Measurements from ENCODE around the gene PTPRCAP.
"Not testable (repeated sequence)": the region's sequence is repeated elsewhere in the genome, so short reads cannot be mapped to it uniquely, and the experiment has no call there.

Gene PTPRCAP

DNA sequence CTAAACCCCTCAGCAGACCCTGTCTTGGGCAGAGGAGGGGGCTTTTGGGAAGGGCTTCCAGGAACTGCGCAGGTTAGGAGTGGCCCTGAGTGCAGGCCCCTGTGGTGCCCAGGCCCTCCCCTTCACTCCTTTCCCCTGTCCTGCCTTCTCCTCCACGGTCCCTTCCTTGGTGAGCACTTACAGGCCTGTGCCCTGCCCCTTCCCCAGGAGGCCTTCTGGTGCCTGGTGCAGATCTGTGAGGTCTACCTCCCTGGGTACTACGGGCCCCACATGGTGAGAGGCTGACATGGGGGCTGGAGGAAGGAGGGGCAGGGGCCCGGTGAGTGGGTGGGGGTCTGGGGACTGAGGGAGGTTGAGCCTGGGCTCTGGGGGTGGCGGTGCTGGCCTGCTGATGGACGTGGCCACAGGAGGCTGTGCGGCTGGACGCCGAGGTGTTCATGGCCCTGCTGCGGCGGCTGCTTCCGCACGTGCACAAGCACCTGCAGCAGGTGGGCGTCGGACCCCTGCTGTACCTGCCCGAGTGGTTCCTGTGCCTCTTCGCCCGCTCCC is 31.0 kb downstream of the PTPRCAP start:
- Mint-ChIP-seq H3K4me3 (peak overlapping the region; percentile 89), H3K27me3 (no peaks in the 10 kb centered on the region), H3K27ac (peak overlapping the region; percentile 94), H3K9me3 (no peaks in the 10 kb centered on the region), H3K36me3 (ENCODE audit: low read depth) (peaks cover 64% of the 10 kb centered on the region), H3K4me1 (ENCODE audit: low read depth) (peaks cover 82% of the 10 kb centered on the region)
- DNase-seq, result peak; percentile 62

- peak overlapping the region; percentile 89 for H3K4me3 Mint-ChIP-seq
- peaks cover 76% of the 10 kb centered on the region for H3K4me1 Mint-ChIP-seq (ENCODE audit: low read depth)
- H3K36me3 Mint-ChIP-seq (ENCODE audit: low read depth), result peaks cover 67% of the 10 kb centered on the region
- peak; percentile 52 for DNase-seq
- no peaks in the 10 kb centered on the region for H3K9me3 Mint-ChIP-seq
- no peaks in the 10 kb centered on the region for H3K27me3 Mint-ChIP-seq
- peak overlapping the region; percentile 94 for H3K27ac Mint-ChIP-seq
Measured at GRCh38 chr11:67405688-67406339, 31.7 kb downstream of the PTPRCAP start.

GRCh38 chr11:67405196-67405567 is 32.3 kb downstream of the PTPRCAP start:
- no peaks in the 10 kb centered on the region for H3K27me3 Mint-ChIP-seq
- DNase-seq, result no peak
- H3K36me3 Mint-ChIP-seq (ENCODE audit: low read depth), result peaks cover 68% of the 10 kb centered on the region
- H3K27ac Mint-ChIP-seq, result peak overlapping the region; percentile 94
- H3K4me1 Mint-ChIP-seq (ENCODE audit: low read depth), result peaks cover 75% of the 10 kb centered on the region
- no peaks in the 10 kb centered on the region for H3K9me3 Mint-ChIP-seq
- H3K4me3 Mint-ChIP-seq, result peak overlapping the region; percentile 89

DNA sequence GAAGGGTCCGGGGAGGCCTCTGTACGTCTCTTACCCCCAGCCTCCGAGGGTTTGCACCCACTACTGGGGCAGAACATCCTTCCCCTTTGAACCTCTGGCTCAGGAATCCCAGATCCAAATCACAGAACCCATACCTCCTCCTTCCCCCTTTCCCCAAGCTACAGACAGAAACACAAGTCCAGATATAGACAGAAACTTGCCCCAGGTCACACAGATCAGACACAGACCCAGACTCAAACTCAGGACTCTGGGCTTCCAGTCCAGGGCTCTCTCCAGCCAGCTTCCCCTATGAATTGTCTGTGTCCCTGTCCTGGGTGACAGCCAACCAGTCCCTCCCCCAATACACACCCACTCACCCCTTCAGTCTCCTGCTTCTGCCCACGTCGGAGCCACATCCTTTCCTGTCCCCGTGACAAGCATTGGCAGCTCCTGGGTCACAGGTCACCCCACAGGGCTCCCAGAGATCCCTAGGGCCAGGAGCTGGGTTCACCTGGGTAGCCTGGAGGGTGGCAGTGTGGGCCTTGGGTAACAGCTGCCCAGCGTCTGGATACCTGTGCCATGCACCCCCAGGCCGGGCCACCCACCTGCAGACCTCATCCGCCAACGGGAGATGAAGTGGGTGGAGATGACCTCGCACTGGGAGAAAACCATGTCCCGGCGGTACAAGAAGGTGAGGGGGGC is 32.8 kb downstream of the PTPRCAP start:
- H3K36me3 Mint-ChIP-seq (ENCODE audit: low read depth), result peaks cover 69% of the 10 kb centered on the region
- H3K4me3 Mint-ChIP-seq, result peak overlapping the region; percentile 89
- no peaks in the 10 kb centered on the region for H3K9me3 Mint-ChIP-seq
- no peaks in the 10 kb centered on the region for H3K27me3 Mint-ChIP-seq
- H3K27ac Mint-ChIP-seq, result peak overlapping the region; percentile 94
- peaks cover 73% of the 10 kb centered on the region for H3K4me1 Mint-ChIP-seq (ENCODE audit: low read depth)
- DNase-seq, result peak; percentile 69

DNA sequence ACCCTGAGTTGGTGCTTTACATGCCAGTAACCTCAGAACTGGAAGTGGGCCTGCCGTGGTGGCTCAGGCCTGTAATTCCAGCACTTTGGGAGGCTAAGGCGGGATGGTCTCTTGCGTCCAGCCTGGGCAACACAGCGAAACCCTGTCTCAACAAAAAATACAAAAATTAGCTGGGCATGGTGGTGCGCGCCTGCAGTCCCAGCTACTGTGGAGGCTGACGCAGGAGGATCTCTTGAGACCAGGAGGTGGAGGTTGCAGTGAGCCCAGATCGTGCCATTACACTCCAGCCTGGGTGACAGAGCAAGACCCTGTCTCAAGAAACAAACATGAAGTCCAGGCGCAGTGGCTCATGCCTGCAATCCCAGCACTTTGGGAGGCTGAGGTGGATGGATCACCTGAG is 34.4 kb downstream of the PTPRCAP start:
- Mint-ChIP-seq H3K27ac (peak overlapping the region; percentile 94), H3K36me3 (ENCODE audit: low read depth) (peaks cover 73% of the 10 kb centered on the region), H3K4me3 (peak overlapping the region; percentile 89), H3K4me1 (ENCODE audit: low read depth) (peaks cover 73% of the 10 kb centered on the region)
- DNase-seq, H3K27me3 Mint-ChIP-seq, H3K9me3 Mint-ChIP-seq: not testable (repeated sequence)

- H3K4me3 Mint-ChIP-seq, result peak overlapping the region; percentile 89
- DNase-seq, H3K27me3 Mint-ChIP-seq, H3K9me3 Mint-ChIP-seq: not testable (repeated sequence)
- peak overlapping the region; percentile 94 for H3K27ac Mint-ChIP-seq
- peaks cover 75% of the 10 kb centered on the region for H3K36me3 Mint-ChIP-seq (ENCODE audit: low read depth)
- H3K4me1 Mint-ChIP-seq (ENCODE audit: low read depth), result peaks cover 73% of the 10 kb centered on the region
Measured at GRCh38 chr11:67402192-67402839, 35.2 kb downstream of the PTPRCAP start.

DNA sequence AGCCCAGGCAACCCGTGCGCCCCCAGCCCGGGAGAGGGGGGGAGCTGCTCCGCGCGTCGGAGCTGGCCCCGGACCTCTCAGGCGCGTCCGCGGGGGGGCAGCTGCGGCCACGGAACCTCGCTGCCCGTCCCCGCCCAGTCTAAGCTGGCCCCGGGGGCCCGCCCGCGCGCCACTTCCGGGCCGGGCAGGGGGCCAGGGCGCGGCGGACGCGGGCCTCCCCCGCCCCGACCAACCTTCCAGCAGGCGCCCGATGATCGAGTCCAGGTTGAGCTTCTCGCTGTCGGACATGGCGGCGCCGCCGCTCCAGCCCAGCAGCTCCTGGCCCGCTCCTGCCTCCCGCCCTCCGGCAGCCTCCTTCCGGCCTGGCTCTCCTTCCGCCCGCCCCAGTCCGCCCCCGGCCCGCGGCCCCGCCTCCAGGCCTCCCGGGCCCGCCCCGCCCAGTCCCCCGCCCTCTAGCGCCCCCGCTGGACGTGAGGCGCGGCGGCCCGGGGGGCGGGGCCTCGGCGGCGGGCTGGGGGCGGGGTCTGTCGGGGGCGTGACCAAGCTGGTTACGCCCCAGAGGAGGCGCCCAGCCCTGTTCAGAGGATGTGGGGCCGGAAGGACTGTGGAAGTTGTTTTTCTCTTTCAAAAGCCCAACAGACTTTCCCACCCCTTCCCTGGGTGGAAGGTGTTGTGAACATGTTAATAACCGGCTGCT is 35.8 kb downstream of the PTPRCAP start, which contains the start of gene PPP1CA:
TSS of gene PPP1CA (minus strand) at position 364 of the 697 bp plus-strand sequence. CDS start at position 288, 76 bp downstream.
- H3K9me3 Mint-ChIP-seq, result no peaks in the 10 kb centered on the region
- DNase-seq, result peak; percentile 96
- H3K36me3 Mint-ChIP-seq (ENCODE audit: low read depth), result peaks cover 74% of the 10 kb centered on the region
- peak within 1 kb of the TSS; percentile 94 for H3K27ac Mint-ChIP-seq
- H3K27me3 Mint-ChIP-seq, result no peaks in the 10 kb centered on the region
- H3K4me3 Mint-ChIP-seq, result peak within 1 kb of the TSS; percentile 89
- H3K4me1 Mint-ChIP-seq (ENCODE audit: low read depth), result peaks cover 72% of the 10 kb centered on the region

DNA sequence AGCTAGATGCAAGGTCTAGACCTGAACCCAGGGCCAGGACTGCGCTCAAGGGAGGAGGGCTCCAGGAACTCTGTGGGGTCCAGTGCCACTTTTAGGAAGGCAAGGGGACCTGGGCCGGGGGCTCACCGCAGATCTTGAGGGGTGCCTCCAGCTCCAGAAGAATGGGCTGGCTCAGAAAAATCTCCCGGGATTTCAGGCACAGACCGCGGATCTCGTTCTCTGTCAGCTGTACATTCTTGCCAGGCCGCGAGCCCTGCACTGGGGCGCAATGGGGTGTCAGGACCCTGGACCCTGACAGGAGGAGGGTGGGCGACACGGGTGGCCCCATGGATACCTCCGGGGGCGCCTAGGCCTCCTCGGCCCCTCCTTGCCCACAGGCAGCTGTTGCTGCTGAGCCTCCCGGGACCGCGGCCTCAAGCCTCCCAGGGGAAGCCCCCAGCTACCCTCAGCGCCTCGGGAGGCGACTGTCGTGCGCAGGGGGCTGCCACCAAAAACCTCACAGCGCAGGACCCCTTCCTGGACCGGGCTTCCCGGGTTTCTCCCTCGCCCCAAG is 36.5 kb downstream of the PTPRCAP start:
- Mint-ChIP-seq H3K36me3 (ENCODE audit: low read depth) (peaks cover 74% of the 10 kb centered on the region), H3K9me3 (no peaks in the 10 kb centered on the region), H3K4me3 (peak overlapping the region; percentile 87), H3K27ac (peak overlapping the region; percentile 89), H3K4me1 (ENCODE audit: low read depth) (peaks cover 69% of the 10 kb centered on the region), H3K27me3 (no peaks in the 10 kb centered on the region)
- DNase-seq, result no peak

- peaks cover 74% of the 10 kb centered on the region for H3K36me3 Mint-ChIP-seq (ENCODE audit: low read depth)
- peaks cover 65% of the 10 kb centered on the region for H3K4me1 Mint-ChIP-seq (ENCODE audit: low read depth)
- H3K9me3 Mint-ChIP-seq, result no peaks in the 10 kb centered on the region
- H3K4me3 Mint-ChIP-seq, result peak overlapping the region; percentile 87
- H3K27ac Mint-ChIP-seq, result peak overlapping the region; percentile 89
- DNase-seq, result peak; percentile 50
- H3K27me3 Mint-ChIP-seq, result no peaks in the 10 kb centered on the region
Measured at GRCh38 chr11:67400251-67400941, 37.1 kb downstream of the PTPRCAP start.

DNA sequence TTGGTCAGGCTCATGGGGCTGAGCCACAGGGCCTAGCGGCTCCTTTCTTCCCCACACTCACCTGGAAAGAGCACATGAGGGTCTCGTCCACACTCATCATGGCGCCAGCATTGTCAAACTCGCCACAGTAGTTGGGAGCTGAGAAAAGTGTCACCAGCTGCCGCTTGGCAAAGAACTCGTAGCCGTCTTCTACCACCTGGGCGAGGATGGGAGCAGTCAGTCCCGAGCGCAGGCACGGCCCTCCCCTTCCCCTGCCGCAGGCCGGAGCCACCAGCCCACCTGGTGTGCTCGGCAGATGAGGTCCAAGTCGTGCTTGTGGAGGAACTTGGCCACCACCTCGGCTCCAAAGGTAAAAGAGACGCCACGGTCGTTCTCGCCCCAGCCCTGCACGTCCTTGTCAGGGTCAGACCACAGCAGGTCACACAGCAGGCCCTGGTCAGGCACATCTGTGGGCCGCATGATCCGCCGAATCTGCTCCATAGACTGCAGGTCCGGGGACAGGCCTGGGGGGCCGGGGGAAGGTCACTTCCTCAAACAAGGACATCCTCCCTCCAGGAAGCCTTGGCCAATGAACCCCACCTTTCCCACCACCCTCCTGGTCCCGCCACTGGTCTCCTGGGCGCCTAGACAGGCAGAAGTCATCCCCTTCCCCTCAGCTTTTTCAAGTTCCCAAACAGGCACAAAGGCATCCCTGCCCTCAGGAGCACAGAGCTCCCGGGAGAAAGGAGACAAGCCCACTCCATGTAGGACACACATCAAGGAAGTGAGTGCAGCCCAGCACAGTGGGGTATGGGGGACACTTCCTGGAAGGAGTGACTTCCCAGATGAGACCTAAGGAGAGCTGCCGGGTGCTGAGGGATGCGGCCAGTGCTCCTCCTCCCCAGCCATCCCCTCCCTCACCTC is 38.6 kb downstream of the PTPRCAP start:
- Mint-ChIP-seq H3K27ac (peak overlapping the region; percentile 94), H3K9me3 (no peaks in the 10 kb centered on the region), H3K4me1 (ENCODE audit: low read depth) (peaks cover 56% of the 10 kb centered on the region), H3K27me3 (no peaks in the 10 kb centered on the region), H3K4me3 (peak overlapping the region; percentile 87), H3K36me3 (ENCODE audit: low read depth) (peaks cover 74% of the 10 kb centered on the region)
- DNase-seq, result peak; percentile 32

- Mint-ChIP-seq H3K4me1 (ENCODE audit: low read depth) (peaks cover 58% of the 10 kb centered on the region), H3K27me3 (no peaks in the 10 kb centered on the region), H3K9me3 (no peaks in the 10 kb centered on the region), H3K4me3 (no peak overlapping the region), H3K36me3 (ENCODE audit: low read depth) (peaks cover 79% of the 10 kb centered on the region), H3K27ac (peak overlapping the region; percentile 94)
- DNase-seq, result no peak
Measured at GRCh38 chr11:67397986-67398660, 39.4 kb downstream of the PTPRCAP start.

DNA sequence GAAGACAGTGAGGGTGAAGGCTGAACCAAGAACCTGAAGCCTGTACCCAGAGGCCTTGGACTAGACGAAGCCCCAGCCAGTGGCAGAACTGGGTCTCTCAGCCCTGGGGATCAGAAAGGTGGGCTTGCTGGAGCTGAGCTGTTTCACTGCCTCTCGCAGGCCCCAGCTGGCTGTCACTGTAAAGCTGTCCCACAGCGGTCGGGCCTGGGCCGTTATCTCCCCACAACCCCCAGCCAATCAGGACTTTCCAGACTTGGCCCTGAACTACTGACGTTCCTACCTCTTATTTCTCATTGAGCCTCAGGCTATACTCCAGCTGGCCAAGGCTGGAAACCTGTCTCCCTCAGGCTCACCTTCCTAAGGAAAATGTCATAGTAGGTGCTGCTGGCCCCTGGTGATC is 39.9 kb downstream of the PTPRCAP start:
- no peak overlapping the region for H3K4me3 Mint-ChIP-seq
- peaks cover 59% of the 10 kb centered on the region for H3K4me1 Mint-ChIP-seq (ENCODE audit: low read depth)
- peak overlapping the region; percentile 94 for H3K27ac Mint-ChIP-seq
- H3K27me3 Mint-ChIP-seq, result no peaks in the 10 kb centered on the region
- DNase-seq, result peak; percentile 30
- H3K36me3 Mint-ChIP-seq (ENCODE audit: low read depth), result peaks cover 82% of the 10 kb centered on the region
- H3K9me3 Mint-ChIP-seq, result no peaks in the 10 kb centered on the region

All from activated T-cell treated with anti-CD3 and anti-CD28 coated beads, Interleukin-2, amount 50 U/mL, for 24 hours (primary cell).